K562 (cell line): ENCODE data around the gene MTA2. TPM values are rescaled to one million over a fixed set of nuclear protein-coding genes. Genes with fewer than 3 reads are reported as not detected.

Source experiments
- CHCHD3 ChIP-seq: fragments of 250-450 bp; sonication (Bioruptor Pico); IDR thresholded peaks from 2 replicates; pipeline ENCODE4 v2.1.2; 2022; ENCODE audit warnings: mild to moderate bottlenecking
- CHD4 ChIP-seq: fragments of 200-600 bp; sonication (generic); IDR thresholded peaks from 3 replicates; pipeline ENCODE4 v1.6.1; 2012; ENCODE audit warnings: low read depth, mild to moderate bottlenecking, mixed read lengths, low read length, inconsistent platforms; ENCODE audit not compliant: insufficient read depth, insufficient replicate concordance, poor library complexity, severe bottlenecking
- ETV5 ChIP-seq: sonication (generic); formaldehyde crosslinking; IDR thresholded peaks from 2 replicates; pipeline ENCODE4 v1.4.0; 2020; ENCODE audit warnings: low read depth, mild to moderate bottlenecking, missing genetic modification reagents
- ETV6 ChIP-seq, 3 experiments: fragments of 150-350 bp in 1 of 3; sonication (generic) in 1 of 3; formaldehyde crosslinking in 1 of 3; IDR thresholded peaks; 2 replicates each; pipeline versions ENCODE4 v1.6.1 to v1.8.0; 2014 to 2022; ENCODE audit warnings: borderline replicate concordance in 2 of 3, low read depth in 2 of 3, antibody characterized with exemption in 1 of 3, low read length in 1 of 3, mild to moderate bottlenecking in 1 of 3, missing genetic modification reagents in 1 of 3
- FOS ChIP-seq: IDR thresholded peaks from 3 replicates; pipeline ENCODE4 v1.6.1; 2011; ENCODE audit not compliant: insufficient read length; ENCODE audit errors: extremely low read depth
- GATAD2A ChIP-seq: fragments of 450-650 bp; IDR thresholded peaks from 2 replicates; pipeline ENCODE4 v1.6.1; 2017
- HDAC8 ChIP-seq: fragments of 450-650 bp; IDR thresholded peaks from 2 replicates; pipeline ENCODE4 v1.6.1; 2016; ENCODE audit warnings: mild to moderate bottlenecking, missing genetic modification characterization, moderate library complexity, missing compliant biosample characterization
- HMG20B ChIP-seq: fragments of 250-450 bp; sonication (Bioruptor Pico); IDR thresholded peaks from 2 replicates; pipeline ENCODE4 v1.5.0; 2021; ENCODE audit warnings: mild to moderate bottlenecking
- HNRNPH1 ChIP-seq: fragments of 200-400 bp; formaldehyde crosslinking; optimal IDR thresholded peaks from 2 replicates; pipeline ENCODE3; 2017; ENCODE audit warnings: low read depth, mild to moderate bottlenecking, low read length, moderate library complexity
- ID3 ChIP-seq, 2 experiments: fragments of 250-450 bp in 1 of 2; fragments of 450-650 bp in 1 of 2; sonication (Bioruptor Pico) in 1 of 2; IDR thresholded peaks; 2 replicates each; pipeline versions ENCODE4 v1.6.1 to v1.8.0; 2016 to 2021; ENCODE audit warnings: mild to moderate bottlenecking in 2 of 2, moderate library complexity in 2 of 2, missing compliant biosample characterization in 1 of 2, missing genetic modification characterization in 1 of 2
- MBD2 ChIP-seq: sonication (generic); IDR thresholded peaks from 2 replicates; pipeline ENCODE4 v1.6.1; 2016; ENCODE audit warnings: low read depth, borderline replicate concordance
- NCOR1 ChIP-seq: fragments of 450-650 bp; IDR thresholded peaks from 2 replicates; pipeline ENCODE4 v1.6.1; 2016; ENCODE audit warnings: mild to moderate bottlenecking, moderate library complexity
- OTX1 ChIP-seq: fragments of 450-650 bp; formaldehyde crosslinking; IDR thresholded peaks from 2 replicates; pipeline ENCODE4 v1.4.0; 2022; ENCODE audit warnings: mild to moderate bottlenecking
- PATZ1 ChIP-seq: fragments of 250-450 bp; sonication (Bioruptor Pico); IDR thresholded peaks from 2 replicates; pipeline ENCODE4 v1.5.0; 2020; ENCODE audit warnings: mild to moderate bottlenecking, borderline replicate concordance
- PTTG1 ChIP-seq: fragments of 450-650 bp; IDR thresholded peaks from 2 replicates; pipeline ENCODE4 v1.6.1; 2016; ENCODE audit warnings: low read depth, mild to moderate bottlenecking, missing genetic modification characterization, missing compliant biosample characterization
- RBM15 ChIP-seq: fragments of 200-400 bp; formaldehyde crosslinking; IDR thresholded peaks from 2 replicates; pipeline ENCODE4 v1.6.1; 2018; ENCODE audit warnings: mild to moderate bottlenecking, low read length, moderate library complexity; ENCODE audit not compliant: insufficient read depth
- SLC30A9 ChIP-seq: fragments of 250-450 bp; sonication (Bioruptor Pico); IDR thresholded peaks from 2 replicates; pipeline ENCODE4 v1.8.0; 2022; ENCODE audit warnings: mild to moderate bottlenecking, moderate library complexity
- SMARCE1 ChIP-seq: fragments of 450-650 bp; IDR thresholded peaks from 2 replicates; pipeline ENCODE4 v1.7.1; 2016; ENCODE audit warnings: mild to moderate bottlenecking
- SRSF7 ChIP-seq: fragments of 200-400 bp; formaldehyde crosslinking; optimal IDR thresholded peaks from 2 replicates; pipeline ENCODE3; 2017; ENCODE audit warnings: mild to moderate bottlenecking, low read depth, low read length
- SUPT5H ChIP-seq: fragments of 450-650 bp; IDR thresholded peaks from 2 replicates; pipeline ENCODE4 v1.6.1; 2016
- THRAP3 ChIP-seq: fragments of 450-650 bp; IDR thresholded peaks from 2 replicates; pipeline ENCODE4 v1.6.1; 2016; ENCODE audit warnings: mild to moderate bottlenecking, inconsistent platforms, borderline replicate concordance
- UBTF ChIP-seq, 2 experiments: IDR thresholded peaks; 2 replicates each; pipeline ENCODE4 v1.6.1; 2012; ENCODE audit warnings: improper control_type of control experiment in 2 of 2, low read depth in 2 of 2, low read length in 2 of 2, borderline replicate concordance in 1 of 2
- YBX1 ChIP-seq: fragments of 450-650 bp; IDR thresholded peaks from 2 replicates; pipeline ENCODE4 v1.7.1; 2016; ENCODE audit warnings: mild to moderate bottlenecking
- ZC3H8 ChIP-seq: fragments of 450-650 bp; IDR thresholded peaks from 2 replicates; pipeline ENCODE4 v1.6.1; 2017
- ZNF695 ChIP-seq: fragments of 450-650 bp; formaldehyde crosslinking; IDR thresholded peaks from 2 replicates; pipeline ENCODE4 v1.4.0; 2020; ENCODE audit warnings: mild to moderate bottlenecking, moderate library complexity
- polyA plus RNA-seq, 8 experiments: library from polyadenylated mRNA; depleted of rRNA in 4 of 8; stranded (reverse) in 5 of 8; unstranded in 3 of 8; fragments of >200 nt; fragmentation: Nextera tagmentation in 2 of 8; fragmentation: Illumina TruSeq in 1 of 8; extraction: Ambion mirVana in 2 of 8; extraction: Trizol in 1 of 8; gene quantifications; 2 replicates each; pipeline versions ENCODE4 v1.2.1 to v1.2.3, GENCODE V29; 2011 to 2014; ENCODE audit warnings: inconsistent platforms in 1 of 8, missing spikeins in 1 of 8
- total RNA-seq, 7 experiments: library from RNA; depleted of rRNA in 6 of 7; stranded (reverse); fragments of >200 nt in 6 of 7; fragmentation: Illumina TruSeq in 2 of 7; extraction: Trizol in 2 of 7; gene quantifications; 2 replicates each; pipeline versions ENCODE4 v1.2.1 to v1.2.3, GENCODE V29; 2011 to 2021; ENCODE audit warnings: low replicate concordance in 1 of 7

Gene MTA2
- total and polyA plus RNA-seq, 9 of the 15 experiments (the other 6 are each of a cell fraction or from before 2014, with no cell fraction given): 6.2 to 220 (median 172) TPM

- TF ChIP-seq UBTF (IDR thresholded peaks at IDR 0.05; ENCODE audit: borderline replicate concordance in 1 of 2, low read depth in 2 of 2, low read length in 2 of 2): 0 out of 4 replicates have a peak, but pooled peaks of 1 of the 2 experiments have one; percentile 33
- peak; percentile 65; the same call in 1 of the 2 replicates for TF ChIP-seq SUPT5H
- TF ChIP-seq THRAP3: no peak
- no peak for TF ChIP-seq GATAD2A
- TF ChIP-seq CHCHD3: no peak
- TF ChIP-seq ETV5 (CRISPR knock-in tag): no peak
- no peak for TF ChIP-seq ETV6 (IDR thresholded peaks at IDR 0.05; ENCODE audit: borderline replicate concordance in 1 of 2, low read depth in 2 of 2, low read length in 1 of 2)
- TF ChIP-seq ETV6 (CRISPR knock-in tag; IDR thresholded peaks at IDR 0.05; ENCODE audit: borderline replicate concordance): no peak
- no peak for TF ChIP-seq ID3 (CRISPR knock-in tag; IDR thresholded peaks at IDR 0.05)
- TF ChIP-seq ID3 (tag; IDR thresholded peaks at IDR 0.05): 0 out of 2 replicates have a peak, but pooled peaks have one; percentile 33
- TF ChIP-seq SLC30A9 (CRISPR knock-in tag): no peak
- TF ChIP-seq RBM15: no peak
- TF ChIP-seq PTTG1: no peak
- no peak for TF ChIP-seq PATZ1
- TF ChIP-seq HNRNPH1: no peak
- no peak for TF ChIP-seq SRSF7
- TF ChIP-seq YBX1: no peak
- TF ChIP-seq HMG20B: no peak
- TF ChIP-seq CHD4: peak; percentile 46
- 0 out of 2 replicates have a peak, but pooled peaks have one; percentile 41 for TF ChIP-seq MBD2
- no peak for TF ChIP-seq ZC3H8
- no peak for TF ChIP-seq OTX1 (CRISPR knock-in tag)
- TF ChIP-seq ZNF695 (CRISPR knock-in tag): no peak
- TF ChIP-seq SMARCE1: peak; percentile 70
- TF ChIP-seq NCOR1: no peak
- no peak for TF ChIP-seq HDAC8 (tag)
- no peak for TF ChIP-seq FOS
Measured at GRCh38 chr11:62611705-62612365, 10.2 kb upstream of the MTA2 start (continued).
